Jurkat, Clone E6-1 (cell line): ENCODE results near the gene PLCH2.
"Not testable (repeated sequence)": the region's sequence is repeated elsewhere in the genome, so short reads cannot be mapped to it uniquely, and the experiment has no call there.

ENCODE experiments used
- DNase-seq: peaks from one replicate; pipeline ENCODE4 v3.0.0-alpha.2; 2011; ENCODE audit warnings: low read depth, low spot score
- H3K4me3 ChIP-seq: 2 replicates; pipeline ENCODE4 v1.5.1; 2011; ENCODE audit warnings: mild to moderate bottlenecking, low read length, control low read depth, moderate library complexity

Gene PLCH2

DNA sequence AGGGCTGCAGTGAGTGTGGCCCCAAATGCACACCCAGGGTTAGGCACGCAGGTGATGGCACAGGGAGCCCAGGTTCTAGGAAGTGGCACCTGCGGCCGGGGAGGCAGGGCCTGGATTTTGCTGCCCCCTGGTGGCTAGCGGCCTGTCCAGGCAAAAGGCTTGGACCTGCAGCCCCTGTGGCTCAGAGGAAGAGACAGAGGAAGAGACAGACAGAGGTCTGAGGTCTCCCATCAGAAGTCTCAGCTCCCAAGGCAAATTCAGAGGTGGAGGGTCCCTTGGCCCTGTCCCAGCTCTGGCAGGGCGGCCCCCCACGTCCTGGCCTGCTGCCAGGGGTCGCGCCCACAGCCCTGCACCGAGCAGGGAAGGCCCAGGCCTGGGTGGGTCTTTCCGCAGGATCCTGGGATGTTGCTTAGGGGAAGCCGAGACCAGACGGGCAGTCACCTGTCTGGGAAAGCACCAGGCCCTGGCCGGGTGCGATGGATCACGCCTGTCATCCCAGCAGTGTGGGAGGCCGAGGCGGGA, 72.0 kb downstream of the PLCH2 start:
- H3K4me3 ChIP-seq: peak overlapping the region; percentile 71
- peak; percentile 62 for DNase-seq

GRCh38 chr1:2549367-2550029, 73.4 kb downstream of the PLCH2 start:
- H3K4me3 ChIP-seq: not testable (repeated sequence)

DNA sequence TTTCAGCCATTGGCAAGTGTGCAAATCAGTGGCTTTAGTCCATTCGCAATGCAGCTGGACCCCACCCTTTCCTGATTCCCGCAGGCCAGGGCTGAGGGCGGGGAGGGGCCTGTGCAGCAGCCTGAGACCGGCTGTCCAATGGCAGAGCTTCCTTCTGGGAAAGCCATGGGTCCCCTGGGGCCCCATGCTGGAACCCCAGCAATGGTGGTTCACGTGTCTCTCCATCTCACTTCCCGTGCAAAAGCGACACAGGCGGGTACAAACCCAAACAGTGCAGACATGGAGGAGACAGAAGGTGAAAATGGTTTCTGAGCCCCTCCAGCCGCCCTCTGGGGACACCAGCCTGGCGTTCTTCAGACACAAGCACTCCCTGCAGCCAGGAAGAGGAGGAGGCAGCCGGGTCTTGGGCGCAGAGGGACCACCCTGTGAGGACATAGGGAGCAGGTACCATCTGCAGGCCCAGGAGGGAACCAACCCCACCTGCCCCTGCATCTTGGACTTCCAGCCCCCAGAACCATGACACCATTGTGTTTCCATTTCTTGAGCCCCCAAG, 74.3 kb downstream of the PLCH2 start:
- H3K4me3 ChIP-seq, DNase-seq: not testable (repeated sequence)

More at GRCh38 chr1:2549367-2550029, 73.4 kb downstream of the PLCH2 start:
- DNase-seq: not testable (repeated sequence)

DNA sequence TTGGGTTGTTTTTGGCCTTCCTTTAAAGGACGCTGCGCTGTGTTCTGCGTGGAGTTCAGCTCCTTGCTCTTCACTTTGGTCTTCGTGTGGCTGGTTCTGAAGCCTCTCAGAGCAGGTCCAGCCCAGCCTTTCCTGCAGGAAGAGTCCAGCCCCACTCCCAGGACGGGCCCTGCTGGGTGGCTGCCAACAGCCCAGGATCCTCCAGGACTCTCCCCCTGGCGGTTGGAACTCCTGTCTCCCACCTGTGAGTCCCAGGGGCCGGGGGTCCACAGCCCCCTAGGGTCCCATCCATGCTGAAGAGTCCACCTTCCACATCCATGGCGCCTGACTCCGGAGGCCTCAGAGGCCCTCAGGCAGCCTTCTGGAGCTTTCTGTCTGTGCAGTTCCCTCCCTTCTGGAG, 75.5 kb downstream of the PLCH2 start:
- H3K4me3 ChIP-seq, DNase-seq: not testable (repeated sequence)

DNA sequence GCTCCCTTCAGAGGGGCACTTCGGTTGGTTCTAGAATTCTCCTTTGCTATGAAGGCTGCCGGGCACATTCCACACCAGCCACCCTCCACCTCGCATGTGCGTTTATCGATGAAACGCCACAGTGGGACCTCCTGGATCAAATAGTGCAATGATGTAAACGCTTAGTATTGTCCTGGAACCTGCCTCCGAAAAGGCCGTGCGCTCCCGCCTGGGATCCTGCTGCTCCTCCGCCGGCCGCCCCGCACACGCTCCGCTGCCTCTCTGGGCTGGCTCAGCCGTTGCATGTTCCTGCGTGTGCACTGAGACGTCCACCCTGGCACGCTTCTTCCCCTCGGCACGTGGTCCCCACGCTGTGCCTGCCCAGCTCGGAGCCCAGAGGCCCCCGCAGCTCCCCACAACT, 76.1 kb downstream of the PLCH2 start:
- no peak overlapping the region for H3K4me3 ChIP-seq
- no peak for DNase-seq

DNA sequence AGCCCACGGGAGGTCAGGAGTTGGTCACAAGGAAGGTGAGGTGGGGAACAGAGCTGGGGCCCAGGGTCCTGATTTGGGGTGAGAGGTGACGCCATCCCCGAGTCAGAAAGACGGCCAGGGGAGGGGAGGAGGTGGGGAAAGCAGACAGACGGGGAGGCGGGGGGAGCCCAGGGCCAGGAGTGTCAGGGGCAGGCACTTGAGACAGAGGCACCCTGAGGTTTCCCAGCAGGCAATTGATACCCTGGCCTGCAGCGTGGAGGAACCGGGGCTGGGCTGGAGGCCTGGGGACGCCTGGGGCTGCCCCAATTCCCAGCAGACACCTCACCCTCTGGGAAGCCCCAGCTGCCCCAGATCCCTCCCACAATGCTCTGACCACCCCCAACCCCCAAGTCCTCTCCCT, 77.0 kb downstream of the PLCH2 start:
- not testable (repeated sequence) for DNase-seq, H3K4me3 ChIP-seq

DNA sequence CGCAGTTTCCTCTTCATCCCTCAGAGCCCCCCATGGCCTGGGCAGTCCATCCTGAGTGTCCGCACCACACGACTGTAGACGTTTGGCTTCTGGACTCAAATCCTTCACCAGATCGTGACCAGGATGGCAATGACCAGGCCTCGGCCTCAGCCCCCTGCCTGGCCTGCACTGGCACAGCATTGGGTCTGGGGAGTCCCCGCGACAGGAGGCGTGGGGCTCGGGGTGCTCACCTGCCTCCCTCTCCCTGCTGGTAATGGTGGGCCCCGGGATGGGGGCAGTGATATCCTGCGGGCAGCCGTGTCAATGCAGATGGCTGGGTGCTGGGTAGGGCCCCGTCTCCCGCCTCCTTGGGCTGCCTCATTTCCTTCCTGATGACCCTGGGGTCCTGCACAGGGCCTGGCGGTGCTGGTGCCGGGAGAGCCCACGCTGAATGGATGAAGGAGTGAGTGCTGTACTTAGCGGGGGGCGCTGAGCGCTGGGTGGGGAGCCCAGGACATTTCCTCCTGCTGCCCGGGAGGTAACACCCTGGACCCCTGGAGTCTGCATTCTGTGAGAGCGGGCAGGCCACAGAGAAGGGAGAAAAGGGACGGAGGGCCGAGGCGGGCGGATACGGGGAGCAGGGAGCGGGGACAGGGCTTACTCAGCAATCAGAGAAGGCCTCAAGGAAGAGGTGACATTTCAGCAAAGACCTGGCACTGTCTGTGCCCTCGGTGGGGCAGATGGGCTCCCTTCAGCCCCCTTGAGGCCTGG, 78.0 kb downstream of the PLCH2 start:
- DNase-seq: no peak
- H3K4me3 ChIP-seq: no peak overlapping the region

DNA sequence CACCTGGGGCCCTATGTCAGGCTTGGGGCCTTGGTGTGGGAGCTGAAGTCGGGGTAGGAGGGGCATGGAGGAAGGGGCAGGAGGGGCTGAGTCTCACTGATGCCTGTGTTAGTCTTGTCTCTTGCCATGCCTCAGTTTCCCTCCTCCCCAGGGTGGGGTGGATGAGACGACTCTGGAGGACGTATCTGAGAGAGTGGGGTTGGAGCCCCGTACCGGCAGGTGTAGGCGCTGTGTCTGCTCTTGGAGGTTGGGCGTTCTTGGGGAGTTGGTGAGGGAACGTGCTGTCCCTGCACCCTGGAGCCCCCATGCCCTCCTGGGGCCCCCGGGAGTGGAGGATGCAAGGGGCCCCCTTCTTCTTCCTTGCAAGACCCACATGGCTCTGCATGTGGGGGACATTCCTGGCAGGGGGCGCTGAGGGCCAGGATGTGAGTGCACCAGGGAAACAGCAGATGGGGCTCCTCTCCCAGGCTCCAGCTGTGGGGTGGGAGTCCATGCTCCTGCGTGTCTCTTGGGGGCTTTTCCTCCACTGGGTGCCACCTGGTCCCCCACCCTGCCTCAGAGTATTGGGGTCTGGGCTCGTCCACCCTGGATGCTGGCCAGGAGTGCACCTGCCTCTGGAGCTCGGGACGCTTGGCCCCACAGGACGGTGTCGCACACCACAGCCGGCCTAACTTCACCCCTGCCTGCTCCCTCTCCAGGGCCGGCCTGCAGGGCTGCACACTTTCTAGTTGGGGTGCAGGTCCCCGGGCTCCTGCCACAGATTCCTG, 78.7 kb downstream of the PLCH2 start:
- peak; percentile 51 for DNase-seq
- no peak overlapping the region for H3K4me3 ChIP-seq
